Measurements from ENCODE around the gene FHOD3.

GRCh38 chr18:36769611-36770314 is 472.2 kb downstream of the FHOD3 start:
- TF ChIP-seq POLR2A (IDR thresholded peaks at IDR 0.05; ENCODE audit: low read depth, low read length) (no peak), TAF1 (IDR thresholded peaks at IDR 0.05; ENCODE audit: borderline replicate concordance, low read depth, low read length) (no peak)

Measured in GM12892 (cell line).